ENCODE data around the gene ACY1. TPM values are rescaled to one million over a fixed set of nuclear protein-coding genes. Genes with fewer than 3 reads are reported as not detected.

The ACY1 gene
- total and polyA plus RNA-seq, 10 of the 15 experiments (the other 5 are each of a cell fraction or from before 2014, with no cell fraction given), result 18.5 to 42.2 (median 27.8) TPM

DNA sequence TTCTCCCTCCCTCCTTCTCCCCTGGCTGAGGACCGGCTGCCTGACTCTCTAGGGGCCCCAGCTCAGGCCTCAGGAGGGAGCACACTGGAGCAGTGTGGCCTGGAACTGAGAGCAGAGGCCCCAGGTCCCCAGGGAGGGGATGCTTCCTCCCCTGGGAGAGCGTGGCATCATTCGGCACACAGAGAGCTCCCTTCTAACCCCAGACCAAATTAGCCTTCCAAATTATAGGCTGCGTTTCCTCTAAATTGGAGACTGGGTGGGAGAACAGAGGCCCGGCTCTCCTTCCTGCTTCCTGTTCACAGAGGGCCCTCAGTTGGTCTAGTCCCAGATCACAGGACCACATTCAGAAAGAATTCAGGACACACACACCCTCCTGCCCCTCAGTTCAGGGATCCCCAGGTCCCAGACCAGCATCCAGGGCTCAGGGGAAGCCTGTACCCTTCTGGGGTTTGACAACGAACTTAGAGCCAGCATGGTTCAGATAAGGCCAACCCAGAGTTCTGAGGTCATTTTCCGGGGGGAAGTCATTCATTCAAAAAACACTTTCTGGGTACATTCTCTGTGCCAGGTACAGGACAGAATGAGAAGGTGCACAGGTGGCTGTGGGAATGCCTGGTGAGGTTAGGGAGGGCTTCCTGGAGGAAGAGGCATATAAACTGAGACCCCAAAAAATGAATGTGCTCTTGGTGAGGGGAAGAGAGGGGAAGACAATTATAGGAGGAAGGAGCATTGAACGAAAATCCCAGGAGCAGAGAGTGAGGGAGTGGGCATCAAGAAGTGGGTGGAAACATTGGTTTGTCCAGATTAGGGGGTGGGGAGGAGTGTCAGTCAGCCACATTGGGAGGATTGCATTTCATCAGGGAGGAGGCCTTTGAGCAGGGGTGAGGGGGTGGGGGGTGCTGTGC is 40.8 kb downstream of the ACY1 start (continued):
- TF ChIP-seq SREBF2 (IDR thresholded peaks at IDR 0.05; ENCODE audit: low read length) (no peak), NR2F1 (conservative IDR thresholded peaks at IDR 0.05) (peak; percentile 75), ASH2L (IDR thresholded peaks at IDR 0.05; ENCODE audit: borderline replicate concordance, low read depth) (no peak), PAX5 (IDR thresholded peaks at IDR 0.05; ENCODE audit: borderline replicate concordance, low read depth, low read length) (peak; percentile 42; the same call in 1 of the 2 replicates), YY1 (IDR thresholded peaks at IDR 0.05; ENCODE audit: low read depth, low read length) (peak; percentile 20; the same call in 1 of the 2 replicates), POLR2A (IDR thresholded peaks at IDR 0.05; ENCODE audit: low read depth, low read length) (peak; percentile 34; the same call in 1 of the 2 replicates), CHD2 (IDR thresholded peaks at IDR 0.05; ENCODE audit: borderline replicate concordance, low read depth, low read length) (peak; percentile 56; the same call in 1 of the 2 replicates), PML (IDR thresholded peaks at IDR 0.05; ENCODE audit: low read length) (no peak), E2F8 (IDR thresholded peaks at IDR 0.05; ENCODE audit: low read depth, partially characterized antibody) (no peak), RB1 (IDR thresholded peaks at IDR 0.05; ENCODE audit: borderline replicate concordance) (peak; percentile 100), SIX5 (IDR thresholded peaks at IDR 0.05; ENCODE audit: low read depth, low read length, severe bottlenecking) (no peak), IKZF1 (conservative IDR thresholded peaks at IDR 0.05) (peak; percentile 93), NFYB (IDR thresholded peaks at IDR 0.05; ENCODE audit: insufficient read depth, low read depth, low read length) (no peak), EGR1 (IDR thresholded peaks at IDR 0.05; ENCODE audit: borderline replicate concordance in 1 of 2, low read depth in 2 of 2, low read length in 2 of 2) (no peak), RFX5 (IDR thresholded peaks at IDR 0.05; ENCODE audit: low read depth, low read length) (no peak), RCOR1 (conservative IDR thresholded peaks at IDR 0.05; ENCODE audit: low read depth, low read length) (0 out of 2 replicates have a peak, but pooled peaks have one; percentile 47), CBFB (IDR thresholded peaks at IDR 0.05; ENCODE audit: low read depth) (no peak), SREBF1 (IDR thresholded peaks at IDR 0.05; ENCODE audit: low read length) (no peak), NR2C1 (IDR thresholded peaks at IDR 0.05) (no peak), NFXL1 (IDR thresholded peaks at IDR 0.05; ENCODE audit: borderline replicate concordance) (0 out of 2 replicates have a peak, but pooled peaks have one; percentile 32), STAT1 (conservative IDR thresholded peaks at IDR 0.05) (no peak), BHLHE40 (IDR thresholded peaks at IDR 0.05; ENCODE audit: borderline replicate concordance in 1 of 2, low read depth in 2 of 2, low read length in 1 of 2) (peak; percentile 69 to 73), KLF5 (IDR thresholded peaks at IDR 0.05; ENCODE audit: partially characterized antibody) (no peak)
- TF ChIP-seq, protein P1, sequence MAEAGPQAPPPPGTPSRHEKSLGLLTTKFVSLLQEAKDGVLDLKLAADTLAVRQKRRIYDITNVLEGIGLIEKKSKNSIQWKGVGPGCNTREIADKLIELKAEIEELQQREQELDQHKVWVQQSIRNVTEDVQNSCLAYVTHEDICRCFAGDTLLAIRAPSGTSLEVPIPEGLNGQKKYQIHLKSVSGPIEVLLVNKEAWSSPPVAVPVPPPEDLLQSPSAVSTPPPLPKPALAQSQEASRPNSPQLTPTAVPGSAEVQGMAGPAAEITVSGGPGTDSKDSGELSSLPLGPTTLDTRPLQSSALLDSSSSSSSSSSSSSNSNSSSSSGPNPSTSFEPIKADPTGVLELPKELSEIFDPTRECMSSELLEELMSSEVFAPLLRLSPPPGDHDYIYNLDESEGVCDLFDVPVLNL (IDR thresholded peaks at IDR 0.05; ENCODE audit: low read depth, low read length), result no peak

Data from GM12878 (cell line).